AG09319 (cell line): ENCODE measurements around the gene CYB5A.
A peak's percentile ranks its signal among the peaks of the same experiment; 100 is the strongest.

Source experiments
- DNase-seq: peaks from one replicate; pipeline ENCODE4 v3.0.0-alpha.2; 2010; ENCODE audit warnings: low read depth; ENCODE audit errors: extremely low read depth
- TF ChIP-seq, protein P1 (sequence below): IDR thresholded peaks from 2 replicates; pipeline ENCODE4 v1.5.1; 2011; ENCODE audit warnings: low read depth, mild to moderate bottlenecking, inconsistent platforms, low read length, moderate library complexity

CYB5A gene

DNA sequence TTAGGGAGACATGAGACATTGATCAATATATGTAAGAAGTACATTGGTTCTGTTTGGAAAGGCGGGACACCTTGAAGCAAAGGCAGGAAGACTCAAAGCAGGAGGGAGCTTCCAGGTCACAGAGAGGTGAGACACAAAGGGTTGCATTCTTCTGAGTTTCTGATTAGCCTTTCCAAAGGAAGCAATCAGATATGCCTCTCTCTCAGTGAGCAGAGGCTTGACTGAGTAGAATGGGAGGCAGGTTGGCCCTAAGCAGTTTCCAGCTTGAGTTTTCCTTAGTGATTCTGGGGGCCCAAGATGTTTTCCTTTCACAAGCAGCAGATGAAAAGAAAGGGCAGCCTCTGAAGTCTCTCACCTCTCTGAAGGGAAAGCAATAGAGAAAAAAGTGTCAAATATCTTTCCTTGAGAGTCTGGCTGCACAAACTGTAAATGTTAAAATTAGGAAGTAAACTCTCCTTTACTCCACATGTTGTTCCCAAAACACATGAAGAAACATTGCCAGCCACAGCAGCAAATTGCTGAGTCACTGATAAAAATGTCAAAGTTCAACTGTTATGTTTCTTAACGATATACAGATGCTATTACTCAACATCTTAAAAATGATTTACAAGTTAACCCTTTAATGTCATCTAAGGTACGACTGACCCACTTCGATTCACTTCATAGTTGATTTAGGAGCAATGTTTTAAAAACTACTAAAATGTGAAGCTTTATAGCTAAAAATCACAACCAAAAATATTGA lies 40.3 kb downstream of the CYB5A start:
- peak; percentile 55 for DNase-seq
- TF ChIP-seq, protein P1, sequence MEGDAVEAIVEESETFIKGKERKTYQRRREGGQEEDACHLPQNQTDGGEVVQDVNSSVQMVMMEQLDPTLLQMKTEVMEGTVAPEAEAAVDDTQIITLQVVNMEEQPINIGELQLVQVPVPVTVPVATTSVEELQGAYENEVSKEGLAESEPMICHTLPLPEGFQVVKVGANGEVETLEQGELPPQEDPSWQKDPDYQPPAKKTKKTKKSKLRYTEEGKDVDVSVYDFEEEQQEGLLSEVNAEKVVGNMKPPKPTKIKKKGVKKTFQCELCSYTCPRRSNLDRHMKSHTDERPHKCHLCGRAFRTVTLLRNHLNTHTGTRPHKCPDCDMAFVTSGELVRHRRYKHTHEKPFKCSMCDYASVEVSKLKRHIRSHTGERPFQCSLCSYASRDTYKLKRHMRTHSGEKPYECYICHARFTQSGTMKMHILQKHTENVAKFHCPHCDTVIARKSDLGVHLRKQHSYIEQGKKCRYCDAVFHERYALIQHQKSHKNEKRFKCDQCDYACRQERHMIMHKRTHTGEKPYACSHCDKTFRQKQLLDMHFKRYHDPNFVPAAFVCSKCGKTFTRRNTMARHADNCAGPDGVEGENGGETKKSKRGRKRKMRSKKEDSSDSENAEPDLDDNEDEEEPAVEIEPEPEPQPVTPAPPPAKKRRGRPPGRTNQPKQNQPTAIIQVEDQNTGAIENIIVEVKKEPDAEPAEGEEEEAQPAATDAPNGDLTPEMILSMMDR: no peak

DNA sequence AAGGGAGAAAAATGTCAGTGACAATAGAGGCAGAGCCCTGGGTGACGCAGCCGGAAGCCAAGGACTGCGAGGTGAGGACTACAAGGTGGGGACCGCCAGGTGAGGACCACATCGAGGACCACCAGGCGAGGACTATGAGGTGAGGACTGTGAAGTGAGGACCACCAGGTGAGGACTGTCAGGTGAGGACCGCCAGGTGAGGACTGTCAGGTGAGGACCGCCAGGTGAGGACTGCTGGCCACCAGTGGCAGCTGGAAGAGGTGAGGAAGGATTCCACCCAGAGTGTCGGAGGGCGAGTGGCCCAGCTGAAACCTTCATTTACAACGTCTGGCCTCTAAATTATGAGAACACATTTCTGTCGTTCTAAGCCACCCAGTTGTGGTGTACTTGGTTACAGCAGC lies 41.6 kb downstream of the CYB5A start:
- TF ChIP-seq, protein P1: no peak
- DNase-seq: no peak

- TF ChIP-seq, protein P1: no peak
- DNase-seq: peak; percentile 61
Observed at GRCh38 chr18:74249181-74249968, 42.4 kb downstream of the CYB5A start.

DNA sequence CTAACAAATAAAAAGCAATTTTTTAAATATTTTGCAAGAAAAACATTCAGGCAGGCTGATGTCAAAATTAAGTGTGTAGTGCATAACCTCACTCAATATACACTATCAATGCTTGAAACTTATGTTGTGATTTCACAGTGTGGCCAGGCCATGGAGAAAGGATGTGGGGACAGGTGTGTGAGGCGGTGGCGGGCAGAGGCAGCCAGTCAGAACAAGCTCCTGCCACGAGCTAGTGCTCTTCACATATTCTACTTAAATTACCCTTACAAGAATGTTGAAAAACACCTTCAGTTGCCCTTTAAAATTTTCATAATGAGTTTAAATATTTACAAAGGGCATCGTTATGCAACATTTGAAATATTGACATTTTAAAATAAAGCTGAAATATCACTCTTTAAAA lies 43.2 kb downstream of the CYB5A start:
- no peak for DNase-seq
- TF ChIP-seq, protein P1: no peak

DNA sequence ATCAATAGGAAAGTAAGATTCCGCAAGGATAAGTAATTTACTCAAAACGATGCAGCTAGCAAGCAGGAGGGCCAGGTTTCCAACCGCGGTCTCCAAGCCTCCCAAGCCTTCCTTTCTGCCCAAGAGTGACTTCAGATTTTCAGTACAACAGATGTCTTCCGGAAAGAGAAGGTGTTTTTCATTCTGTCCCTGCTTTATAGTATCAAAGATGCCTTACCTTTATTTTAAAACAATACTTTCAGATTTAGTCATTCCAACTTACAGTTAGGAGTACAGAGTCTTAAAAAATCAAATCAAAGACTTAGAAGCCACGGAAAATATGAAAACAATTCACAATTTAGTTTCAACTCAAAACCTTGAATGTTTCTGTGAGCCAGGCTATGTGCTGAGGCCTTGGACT lies 43.6 kb downstream of the CYB5A start:
- DNase-seq: no peak
- TF ChIP-seq, protein P1: no peak

GRCh38 chr18:74244554-74244953 lies 47.2 kb downstream of the CYB5A start:
- TF ChIP-seq, protein P1: no peak
- DNase-seq: no peak

GRCh38 chr18:74243127-74243526 lies 48.6 kb downstream of the CYB5A start:
- DNase-seq: no peak
- TF ChIP-seq, protein P1: no peak
